H1 (cell line): ENCODE data around the gene MYO5A. TPM values are rescaled to one million over a fixed set of nuclear protein-coding genes. Genes with fewer than 3 reads are reported as not detected.

Experiments
- CTCF ChIA-PET: fragments of 300-600 bp; sonication (Branson Sonifier 250); formaldehyde crosslinking; loops from one replicate; lab custom pipeline; 2021; ENCODE audit not compliant: partially characterized antibody; lab: Charles Lee
- POLR2A ChIA-PET: fragments of 300-600 bp; sonication (Branson Sonifier 250); formaldehyde crosslinking; loops from one replicate; lab custom pipeline; 2021; ENCODE audit warnings: inconsistent platforms; ENCODE audit not compliant: partially characterized antibody; lab: Charles Lee
- DNase-seq, 2 experiments: peaks; one replicate each; pipeline versions ENCODE4 v3.0.0 to v3.0.0-alpha.2; 2010 to 2022; ENCODE audit warnings: low spot score in 2 of 2, low read depth in 1 of 2, mixed read lengths in 1 of 2
- FAIRE-seq: peaks from 2 replicates; lab custom pipeline; 2011; peaks lifted over from hg19 to GRCh38; lab: Jason Lieb, UNC
- H2AFZ ChIP-seq: 2 replicates; pipeline ENCODE4 v1.8.1; 2012; ENCODE audit warnings: low read length, inconsistent platforms
- H2AK5ac ChIP-seq: 2 replicates; pipeline ENCODE4 v1.6.1; 2013; ENCODE audit warnings: low read depth, low read length
- H2BK120ac ChIP-seq: replicated peaks from 2 replicates; pipeline ENCODE3; 2013; ENCODE audit warnings: low read depth, low read length, inconsistent platforms
- H2BK12ac ChIP-seq: 2 replicates; pipeline ENCODE4 v1.6.1; 2013; ENCODE audit warnings: low read depth, low read length
- H2BK15ac ChIP-seq: 2 replicates; pipeline ENCODE4 v1.6.1; 2013; ENCODE audit warnings: low read length
- H2BK20ac ChIP-seq: 2 replicates; pipeline ENCODE4 v1.6.1; 2013; ENCODE audit warnings: low read length
- H2BK5ac ChIP-seq: 2 replicates; pipeline ENCODE4 v1.6.1; 2013; ENCODE audit warnings: low read depth, low read length
- H3K14ac ChIP-seq: 2 replicates; pipeline ENCODE4 v1.6.1; 2013; ENCODE audit warnings: inconsistent platforms; ENCODE audit not compliant: insufficient read length
- H3K18ac ChIP-seq: 2 replicates; pipeline ENCODE4 v1.6.1; 2013; ENCODE audit warnings: low read length; ENCODE audit errors: extremely low read depth
- H3K23ac ChIP-seq: 2 replicates; pipeline ENCODE4 v1.6.1; 2013; ENCODE audit warnings: inconsistent platforms; ENCODE audit not compliant: insufficient read length
- H3K23me2 ChIP-seq: 2 replicates; pipeline ENCODE4 v1.6.1; 2013; ENCODE audit warnings: low read depth, low read length
- H3K27ac ChIP-seq: 2 replicates; pipeline ENCODE4 v1.6.1; 2011; ENCODE audit warnings: low read depth, low read length, inconsistent platforms
- H3K27me3 ChIP-seq, 4 experiments: replicated peaks in 1 of 4; 1 replicate in 1 of 4; 2 replicates in 3 of 4; pipeline versions ENCODE4 v1.6.1 to v1.8.1; 2011 to 2013; ENCODE audit warnings: low read length in 3 of 4, mild to moderate bottlenecking in 3 of 4, inconsistent platforms in 2 of 4, mixed read lengths in 2 of 4, moderate library complexity in 1 of 4; ENCODE audit not compliant: control insufficient read depth in 3 of 4, insufficient read depth in 3 of 4; ENCODE audit errors: extremely low read depth in 1 of 4
- H3K36me3 ChIP-seq, 4 experiments: 2 replicates each; pipeline versions ENCODE4 v1.6.1 to v1.8.1; 2011 to 2013; ENCODE audit warnings: mild to moderate bottlenecking in 4 of 4, low read length in 3 of 4, moderate library complexity in 2 of 4, control low read depth in 1 of 4, inconsistent platforms in 1 of 4; ENCODE audit not compliant: insufficient read depth in 4 of 4, control insufficient read depth in 2 of 4
- H3K4ac ChIP-seq: replicated peaks from 2 replicates; pipeline ENCODE3; 2013; ENCODE audit warnings: low read length, low read depth, mixed read lengths, inconsistent platforms; ENCODE audit not compliant: insufficient read length
- H3K4me1 ChIP-seq, 4 experiments: replicated peaks in 1 of 4; 1 replicate in 1 of 4; 2 replicates in 3 of 4; pipeline versions ENCODE4 v1.6.1 to v1.8.1; 2011 to 2013; ENCODE audit warnings: low read length in 3 of 4, inconsistent platforms in 2 of 4, mixed read lengths in 1 of 4; ENCODE audit not compliant: insufficient read depth in 4 of 4, control insufficient read depth in 3 of 4
- H3K4me2 ChIP-seq, 2 experiments: 2 replicates each; pipeline versions ENCODE4 v1.6.1 to v1.8.1; 2011 to 2013; ENCODE audit warnings: low read depth in 2 of 2, low read length in 2 of 2, control low read depth in 1 of 2, inconsistent platforms in 1 of 2, mild to moderate bottlenecking in 1 of 2; ENCODE audit not compliant: insufficient read depth in 1 of 2
- H3K4me3 ChIP-seq, 4 experiments: fragments of 200-600, 300-600 bp in 1 of 4; sonication (generic), shearing (Covaris generic), sonication (Bioruptor Twin) in 1 of 4; 2 replicates each; pipeline versions ENCODE4 v1.5.1 to v1.8.1; 2011 to 2016; ENCODE audit warnings: low read length in 4 of 4, low read depth in 3 of 4, control low read depth in 2 of 4, inconsistent platforms in 2 of 4, mild to moderate bottlenecking in 2 of 4, mixed read lengths in 1 of 4, moderate library complexity in 1 of 4; ENCODE audit not compliant: insufficient read depth in 2 of 4; ENCODE audit errors: extremely low read depth in 1 of 4
- H3K56ac ChIP-seq: replicated peaks from 2 replicates; pipeline ENCODE3; 2013; ENCODE audit warnings: low read depth, mild to moderate bottlenecking, mixed read lengths, low read length, inconsistent platforms; ENCODE audit not compliant: insufficient read length
- H3K79me1 ChIP-seq: 2 replicates; pipeline ENCODE4 v1.6.1; 2013; ENCODE audit warnings: low read depth, low read length, control low read depth
- H3K79me2 ChIP-seq, 2 experiments: 2 replicates each; pipeline versions ENCODE4 v1.6.1 to v1.8.1; 2012 to 2013; ENCODE audit warnings: low read length in 2 of 2, mild to moderate bottlenecking in 2 of 2, inconsistent platforms in 1 of 2; ENCODE audit not compliant: insufficient read depth in 2 of 2, control insufficient read depth in 1 of 2
- H3K9ac ChIP-seq, 4 experiments: replicated peaks in 1 of 4; 1 replicate in 1 of 4; 2 replicates in 3 of 4; pipeline versions ENCODE4 v1.6.1 to v1.8.1; 2011 to 2013; ENCODE audit warnings: low read depth in 3 of 4, low read length in 3 of 4, control low read depth in 2 of 4, mild to moderate bottlenecking in 2 of 4, moderate library complexity in 2 of 4, inconsistent platforms in 1 of 4; ENCODE audit errors: extremely low read depth in 1 of 4
- H3K9me3 ChIP-seq, 2 experiments: 2 replicates each; pipeline versions ENCODE4 v1.6.1 to v1.8.1; 2012 to 2013; ENCODE audit warnings: mild to moderate bottlenecking in 2 of 2, moderate library complexity in 2 of 2, control low read depth in 1 of 2, inconsistent platforms in 1 of 2, low read depth in 1 of 2, low read length in 1 of 2, mixed read lengths in 1 of 2; ENCODE audit not compliant: insufficient read depth in 2 of 2
- H4K20me1 ChIP-seq, 2 experiments: replicated peaks in 1 of 2; 2 replicates each; pipeline versions ENCODE3 to v1.8.1; 2011 to 2013; ENCODE audit warnings: inconsistent platforms in 2 of 2, low read length in 2 of 2, mild to moderate bottlenecking in 1 of 2; ENCODE audit not compliant: insufficient read depth in 2 of 2, control insufficient read depth in 1 of 2
- H4K5ac ChIP-seq: 2 replicates; pipeline ENCODE4 v1.6.1; 2013; ENCODE audit warnings: low read length, low read depth, mixed read lengths, inconsistent platforms; ENCODE audit not compliant: insufficient read length
- H4K8ac ChIP-seq: 2 replicates; pipeline ENCODE4 v1.8.0; 2013; ENCODE audit warnings: mild to moderate bottlenecking, moderate library complexity, low read length, inconsistent platforms; ENCODE audit not compliant: insufficient read depth; ENCODE audit errors: extremely low read depth
- H4K91ac ChIP-seq: replicated peaks from 2 replicates; pipeline ENCODE3; 2013; ENCODE audit warnings: low read length, mixed read lengths, inconsistent platforms; ENCODE audit not compliant: insufficient read length
- ASH2L ChIP-seq: fragments of 200-600, 300-600 bp; sonication (generic); IDR thresholded peaks from one replicate; pipeline ENCODE4 v1.7.1; 2017; ENCODE audit warnings: low read length
- CBX5 ChIP-seq: fragments of 300-800, 300-1000 bp; sonication (generic); IDR thresholded peaks from 2 replicates; pipeline ENCODE4 v1.7.1; 2016; ENCODE audit warnings: antibody characterized with exemption, low read length, low read depth
- CEBPB ChIP-seq: IDR thresholded peaks from 2 replicates; pipeline ENCODE4 v1.6.1; 2012; ENCODE audit warnings: low read depth, low read length
- CTBP2 ChIP-seq: IDR thresholded peaks from 2 replicates; pipeline ENCODE4 v1.7.0; 2011; ENCODE audit warnings: borderline replicate concordance, mild to moderate bottlenecking, moderate library complexity, mixed read lengths, low read length; ENCODE audit not compliant: insufficient read depth, insufficient read length
- EGR1 ChIP-seq: IDR thresholded peaks from 2 replicates; pipeline ENCODE4 v1.6.1; 2011; ENCODE audit warnings: low read depth, low read length, borderline replicate concordance
- GABPA ChIP-seq: IDR thresholded peaks from 2 replicates; pipeline ENCODE4 v1.6.1; 2011; ENCODE audit warnings: mild to moderate bottlenecking, low read length, moderate library complexity, borderline replicate concordance; ENCODE audit not compliant: insufficient read depth
- HDAC6 ChIP-seq: IDR thresholded peaks from one replicate; pipeline ENCODE4 v1.7.1; 2012; ENCODE audit warnings: low read depth, mild to moderate bottlenecking, inconsistent platforms, low read length, moderate library complexity
- PHF8 ChIP-seq: fragments of 200-600 bp; sonication (generic); conservative IDR thresholded peaks from 2 replicates; pipeline ENCODE4 v1.7.1; 2012; ENCODE audit warnings: low read depth, mild to moderate bottlenecking, inconsistent platforms, low read length, moderate library complexity
- POU5F1 ChIP-seq: IDR thresholded peaks from 2 replicates; pipeline ENCODE4 v1.6.1; 2011; ENCODE audit warnings: low read depth, mild to moderate bottlenecking, low read length, moderate library complexity
- RBBP5 ChIP-seq: IDR thresholded peaks from 2 replicates; pipeline ENCODE4 v1.7.1; 2012; ENCODE audit warnings: low read depth, mild to moderate bottlenecking, inconsistent platforms, low read length, moderate library complexity, borderline replicate concordance
- SRF ChIP-seq: IDR thresholded peaks from 2 replicates; pipeline ENCODE4 v1.6.1; 2011; ENCODE audit warnings: mild to moderate bottlenecking, low read depth, low read length, moderate library complexity
- polyA plus RNA-seq, 7 experiments: library from polyadenylated mRNA; depleted of rRNA in 3 of 7; stranded (reverse) in 5 of 7; unstranded in 2 of 7; fragments of >200 nt in 5 of 7; fragments of 200-250 nt in 2 of 7; gene quantifications; 1 replicate in 5 of 7; 2 replicates in 1 of 7; 4 replicates in 1 of 7; pipeline versions ENCODE4 v1.2.1 to v1.2.3, GENCODE V29; 2011 to 2013; ENCODE audit warnings: missing spikeins in 2 of 7, mixed read lengths in 2 of 7
- total RNA-seq: library from RNA; stranded (reverse); fragmentation: NEBNext Ultra II Directional; extraction: Animal tissue kit (Norgen Biotek cat#: 25700); gene quantifications from 2 replicates; pipeline ENCODE4 v1.2.1, GENCODE V29; 2021
- TF ChIP-seq, protein P1 (sequence below): IDR thresholded peaks from 2 replicates; pipeline ENCODE4 v1.6.1; 2012; ENCODE audit warnings: inconsistent platforms
- TF ChIP-seq, protein P2 (sequence below), 3 experiments: IDR thresholded peaks; 1 replicate in 2 of 3; 2 replicates in 1 of 3; pipeline versions ENCODE4 v1.5.1 to v1.6.1; 2011; ENCODE audit warnings: low read length in 3 of 3, mild to moderate bottlenecking in 3 of 3, inconsistent platforms in 2 of 3, low read depth in 1 of 3, moderate library complexity in 1 of 3; ENCODE audit not compliant: insufficient read depth in 1 of 3; ENCODE audit errors: control extremely low read depth in 1 of 3

MYO5A gene
- total and polyA plus RNA-seq, 2 of the 8 experiments (the other 6 are each of a cell fraction or from before 2014, with no cell fraction given): 11.4 to 24.7 TPM

DNA sequence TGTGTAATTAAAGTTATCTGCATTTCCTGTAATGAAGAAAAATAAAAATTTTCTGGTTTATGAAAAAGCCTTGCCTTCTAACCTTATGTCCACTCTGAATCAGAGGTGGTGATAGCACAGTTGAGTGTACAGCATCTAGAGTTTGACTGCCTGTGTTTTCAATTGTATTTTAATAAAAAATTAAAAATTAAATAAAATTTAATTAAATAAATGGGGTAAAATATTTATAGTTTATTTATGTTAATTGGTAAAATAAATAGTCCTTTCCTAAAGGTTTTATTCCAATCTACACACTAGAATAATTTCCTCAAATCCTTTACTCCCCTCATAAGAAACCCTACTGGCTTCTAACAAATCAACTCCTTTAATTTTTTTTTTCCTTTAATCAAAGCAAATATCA, 121.3 kb downstream of the MYO5A start:
- Histone ChIP-seq H4K5ac (no peak overlapping the region), H3K23me2 (no peaks in the 10 kb centered on the region), H3K36me3 (peaks cover 0 to 4% (median 1%) of the 10 kb centered on the region in 4 experiments; a peak in 2 of 8 replicates), H3K23ac (no peak overlapping the region), H3K27me3 (no peaks in the 10 kb centered on the region), H3K79me2 (no peaks in the 10 kb centered on the region), H4K8ac (no peak overlapping the region), H3K9ac (no peak overlapping the region), H4K20me1 (no peaks in the 10 kb centered on the region), H3K4ac (no peak overlapping the region), H2BK12ac (no peak overlapping the region), H2BK120ac (no peak overlapping the region), H2BK5ac (no peak overlapping the region), H3K18ac (no peak overlapping the region), H3K79me1 (no peaks in the 10 kb centered on the region), H3K4me3 (no peak overlapping the region), H4K91ac (no peak overlapping the region), H3K27ac (no peak overlapping the region), H2BK20ac (no peak overlapping the region), H2BK15ac (no peak overlapping the region), H2AFZ (no peak overlapping the region), H2AK5ac (no peak overlapping the region), H3K9me3 (no peaks in the 10 kb centered on the region), H3K14ac (no peak overlapping the region), H3K4me2 (no peak overlapping the region), H3K56ac (no peak overlapping the region), H3K4me1 (no peaks in the 10 kb centered on the region)
- no peak for FAIRE-seq
- POLR2A ChIA-PET: no interaction called here
- CTCF ChIA-PET: no interaction called here
- DNase-seq: no peak
- TF ChIP-seq, protein P1, sequence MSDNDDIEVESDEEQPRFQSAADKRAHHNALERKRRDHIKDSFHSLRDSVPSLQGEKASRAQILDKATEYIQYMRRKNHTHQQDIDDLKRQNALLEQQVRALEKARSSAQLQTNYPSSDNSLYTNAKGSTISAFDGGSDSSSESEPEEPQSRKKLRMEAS: no peak
- TF ChIP-seq PHF8: no peak
- TF ChIP-seq, protein P2, sequence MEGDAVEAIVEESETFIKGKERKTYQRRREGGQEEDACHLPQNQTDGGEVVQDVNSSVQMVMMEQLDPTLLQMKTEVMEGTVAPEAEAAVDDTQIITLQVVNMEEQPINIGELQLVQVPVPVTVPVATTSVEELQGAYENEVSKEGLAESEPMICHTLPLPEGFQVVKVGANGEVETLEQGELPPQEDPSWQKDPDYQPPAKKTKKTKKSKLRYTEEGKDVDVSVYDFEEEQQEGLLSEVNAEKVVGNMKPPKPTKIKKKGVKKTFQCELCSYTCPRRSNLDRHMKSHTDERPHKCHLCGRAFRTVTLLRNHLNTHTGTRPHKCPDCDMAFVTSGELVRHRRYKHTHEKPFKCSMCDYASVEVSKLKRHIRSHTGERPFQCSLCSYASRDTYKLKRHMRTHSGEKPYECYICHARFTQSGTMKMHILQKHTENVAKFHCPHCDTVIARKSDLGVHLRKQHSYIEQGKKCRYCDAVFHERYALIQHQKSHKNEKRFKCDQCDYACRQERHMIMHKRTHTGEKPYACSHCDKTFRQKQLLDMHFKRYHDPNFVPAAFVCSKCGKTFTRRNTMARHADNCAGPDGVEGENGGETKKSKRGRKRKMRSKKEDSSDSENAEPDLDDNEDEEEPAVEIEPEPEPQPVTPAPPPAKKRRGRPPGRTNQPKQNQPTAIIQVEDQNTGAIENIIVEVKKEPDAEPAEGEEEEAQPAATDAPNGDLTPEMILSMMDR (IDR thresholded peaks at IDR 0.05; ENCODE audit: control extremely low read depth in 1 of 3, insufficient read depth in 1 of 3, low read depth in 1 of 3, low read length in 3 of 3): no peak
- TF ChIP-seq ASH2L: no peak
- TF ChIP-seq CTBP2: no peak
- no peak for TF ChIP-seq RBBP5
- no peak for TF ChIP-seq GABPA
- no peak for TF ChIP-seq CBX5
- no peak for TF ChIP-seq CEBPB
- no peak for TF ChIP-seq SRF
- no peak for TF ChIP-seq EGR1
- TF ChIP-seq HDAC6: no peak
- TF ChIP-seq POU5F1: no peak
